CD4-positive, alpha-beta T cell (primary cell): ENCODE results near the gene TTC39A. TPM values are rescaled to one million over a fixed set of nuclear protein-coding genes. Genes with fewer than 3 reads are reported as not detected.

Experiments
- ATAC-seq: fragments of 200-7000 bp; cut with Tn5 transposase; one replicate; pipeline ENCODE4 v1.10.0; 2022; ENCODE audit warnings: mild to moderate bottlenecking; ENCODE audit not compliant: poor library complexity
- CTCF ChIA-PET: fragments of 350-600 bp; sonication (Branson Sonifier 250); formaldehyde crosslinking; loops from one replicate; lab custom pipeline; 2021; ENCODE audit warnings: antibody characterized with exemption, inconsistent platforms; lab: Charles Lee
- POLR2A ChIA-PET: fragments of 350-600 bp; sonication (Branson Sonifier 250); formaldehyde crosslinking; loops from one replicate; lab custom pipeline; 2021; ENCODE audit warnings: antibody characterized with exemption, inconsistent platforms; lab: Charles Lee
- DNase-seq, 14 experiments: peaks; one replicate each; pipeline ENCODE4 v3.0.0-alpha.2; 2013 to 2020; ENCODE audit warnings: mixed read lengths in 2 of 14
- H3K27ac ChIP-seq, 2 donors: one replicate each; pipeline versions ENCODE4 v1.5.1 to v1.7.0; 2013; ENCODE audit warnings: low read length in 2 of 2, low read depth in 1 of 2, mild to moderate bottlenecking in 1 of 2
- H3K27me3 ChIP-seq, 2 experiments: 1 replicate in 1 of 2; 2 replicates in 1 of 2; pipeline versions ENCODE4 v1.6.1 to v1.7.0; 2013; ENCODE audit warnings: low read length in 2 of 2, control low read depth in 1 of 2, mild to moderate bottlenecking in 1 of 2, moderate library complexity in 1 of 2; ENCODE audit not compliant: insufficient read depth in 2 of 2, control insufficient read depth in 1 of 2
- H3K36me3 ChIP-seq: one replicate; pipeline ENCODE4 v1.6.1; 2013; ENCODE audit warnings: low read length, control low read depth; ENCODE audit not compliant: insufficient read depth
- H3K4me1 ChIP-seq: one replicate; pipeline ENCODE4 v1.6.1; 2013; ENCODE audit warnings: low read length, control low read depth; ENCODE audit not compliant: insufficient read depth
- H3K4me3 ChIP-seq: one replicate; pipeline ENCODE4 v1.5.1; 2013; ENCODE audit warnings: mild to moderate bottlenecking, low read length, moderate library complexity
- H3K9me3 ChIP-seq, 2 experiments: 1 replicate in 1 of 2; 2 replicates in 1 of 2; pipeline versions ENCODE4 v1.6.1 to v1.7.0; 2013; ENCODE audit warnings: low read length in 2 of 2, mild to moderate bottlenecking in 2 of 2, control low read depth in 1 of 2, moderate library complexity in 1 of 2; ENCODE audit not compliant: control insufficient read depth in 1 of 2, insufficient read depth in 1 of 2
- H3K27ac Mint-ChIP-seq: one replicate; pipeline ENCODE4 v1.8.0; 2020; ENCODE audit warnings: mixed read lengths
- H3K27me3 Mint-ChIP-seq: one replicate; pipeline ENCODE4 v1.8.0; 2021; ENCODE audit warnings: mixed read lengths
- H3K36me3 Mint-ChIP-seq: one replicate; pipeline ENCODE4 v1.8.0; 2021; ENCODE audit warnings: low read depth, mixed read lengths
- H3K4me1 Mint-ChIP-seq: one replicate; pipeline ENCODE4 v1.8.0; 2021; ENCODE audit warnings: low read depth, mixed read lengths
- H3K4me3 Mint-ChIP-seq: one replicate; pipeline ENCODE4 v1.8.0; 2020; ENCODE audit warnings: mild to moderate bottlenecking, mixed read lengths
- H3K9me3 Mint-ChIP-seq: one replicate; pipeline ENCODE4 v1.8.0; 2020; ENCODE audit warnings: mixed read lengths
- intact Hi-C, 2 experiments: fragments of 100-400 bp; cut with DNase I in 1 of 2; cut with micrococcal nuclease in 1 of 2; formaldehyde crosslinking; loops; one replicate each; pipeline versions ENCODE4 v1.15.1 to v1.9.0; 2023 to 2025; cut with DNase I, micrococcal nuclease
- total RNA-seq, 174 experiments: library from RNA in 2 of 174; stranded (reverse) in 2 of 174; gene quantifications; one replicate each; pipeline ENCODE4 v1.2.3 and lab custom pipeline; 2021 to 2026
- TF ChIP-seq, protein P1 (sequence below): fragments of 200-600 bp; IDR thresholded peaks from one replicate; pipeline ENCODE4 v1.8.0; 2022; ENCODE audit warnings: antibody characterized with exemption, mild to moderate bottlenecking

The TTC39A gene
- total RNA-seq, 2 experiments from 2014 or later = not detected

- Histone ChIP-seq H3K27ac (no peak overlapping the region), H3K27me3 (no peaks in the 10 kb centered on the region), H3K4me3 (no peak overlapping the region), H3K4me1 (no peaks in the 10 kb centered on the region), H3K36me3 (peaks cover 70% of the 10 kb centered on the region), H3K9me3 (no peaks in the 10 kb centered on the region)
- Mint-ChIP-seq H3K4me1 (no peaks in the 10 kb centered on the region), H3K27me3 (no peaks in the 10 kb centered on the region), H3K4me3 (no peak overlapping the region), H3K27ac (no peak overlapping the region), H3K9me3 (no peaks in the 10 kb centered on the region), H3K36me3 (peaks cover 72% of the 10 kb centered on the region)
- intact Hi-C loops = no loop called here
- CTCF ChIA-PET = no interaction called here
- TF ChIP-seq, protein P1, sequence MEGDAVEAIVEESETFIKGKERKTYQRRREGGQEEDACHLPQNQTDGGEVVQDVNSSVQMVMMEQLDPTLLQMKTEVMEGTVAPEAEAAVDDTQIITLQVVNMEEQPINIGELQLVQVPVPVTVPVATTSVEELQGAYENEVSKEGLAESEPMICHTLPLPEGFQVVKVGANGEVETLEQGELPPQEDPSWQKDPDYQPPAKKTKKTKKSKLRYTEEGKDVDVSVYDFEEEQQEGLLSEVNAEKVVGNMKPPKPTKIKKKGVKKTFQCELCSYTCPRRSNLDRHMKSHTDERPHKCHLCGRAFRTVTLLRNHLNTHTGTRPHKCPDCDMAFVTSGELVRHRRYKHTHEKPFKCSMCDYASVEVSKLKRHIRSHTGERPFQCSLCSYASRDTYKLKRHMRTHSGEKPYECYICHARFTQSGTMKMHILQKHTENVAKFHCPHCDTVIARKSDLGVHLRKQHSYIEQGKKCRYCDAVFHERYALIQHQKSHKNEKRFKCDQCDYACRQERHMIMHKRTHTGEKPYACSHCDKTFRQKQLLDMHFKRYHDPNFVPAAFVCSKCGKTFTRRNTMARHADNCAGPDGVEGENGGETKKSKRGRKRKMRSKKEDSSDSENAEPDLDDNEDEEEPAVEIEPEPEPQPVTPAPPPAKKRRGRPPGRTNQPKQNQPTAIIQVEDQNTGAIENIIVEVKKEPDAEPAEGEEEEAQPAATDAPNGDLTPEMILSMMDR = no peak
- POLR2A ChIA-PET = no interaction called here
- no peak for DNase-seq
- ATAC-seq = no peak
Observed at GRCh38 chr1:51359879-51360278, 29.5 kb upstream of the TTC39A start.

- intact Hi-C loops = no loop called here
- Mint-ChIP-seq H3K27me3 (no peaks in the 10 kb centered on the region), H3K4me3 (no peak overlapping the region), H3K36me3 (peaks cover 48% of the 10 kb centered on the region), H3K4me1 (no peaks in the 10 kb centered on the region), H3K9me3 (no peaks in the 10 kb centered on the region), H3K27ac (no peak overlapping the region)
- peaks cover 36% of the 10 kb centered on the region for H3K36me3 ChIP-seq
- H3K9me3 ChIP-seq = no peaks in the 10 kb centered on the region
- POLR2A ChIA-PET = no interaction called here
- no peaks in the 10 kb centered on the region for H3K27me3 ChIP-seq
- TF ChIP-seq, protein P1 = no peak
- no peaks in the 10 kb centered on the region for H3K4me1 ChIP-seq
- CTCF ChIA-PET = no interaction called here
- H3K4me3 ChIP-seq = no peak overlapping the region
- H3K27ac ChIP-seq = no peak overlapping the region
- DNase-seq = no peak
- ATAC-seq = no peak
Observed at GRCh38 chr1:51355382-51355781, 25.0 kb upstream of the TTC39A start.

GRCh38 chr1:51354416-51354815, 24.1 kb upstream of the TTC39A start:
- Mint-ChIP-seq H3K9me3 (no peaks in the 10 kb centered on the region), H3K27me3 (no peaks in the 10 kb centered on the region), H3K4me1 (no peaks in the 10 kb centered on the region), H3K36me3 (peaks cover 38% of the 10 kb centered on the region), H3K27ac (no peak overlapping the region), H3K4me3 (no peak overlapping the region)
- Histone ChIP-seq H3K4me1 (no peaks in the 10 kb centered on the region), H3K27me3 (no peaks in the 10 kb centered on the region), H3K27ac (no peak overlapping the region), H3K4me3 (no peak overlapping the region), H3K36me3 (peaks cover 31% of the 10 kb centered on the region), H3K9me3 (no peaks in the 10 kb centered on the region)
- ChIA-PET POLR2A (no interaction called here), CTCF (no interaction called here)
- ATAC-seq (no peak), DNase-seq (no peak)
- intact Hi-C loops = no loop called here
- TF ChIP-seq, protein P1 = no peak
